ENCODE results near the gene STXBP1. TPM values are rescaled to one million over a fixed set of nuclear protein-coding genes. Genes with fewer than 3 reads are reported as not detected.

The STXBP1 gene
- total and polyA plus RNA-seq, 2 of the 8 experiments (the other 6 are each of a cell fraction or from before 2014, with no cell fraction given), result 11.5 to 60.9 TPM

- TF ChIP-seq CTCF (IDR thresholded peaks at IDR 0.05; ENCODE audit: control extremely low read depth in 1 of 3, insufficient read depth in 1 of 3, low read depth in 1 of 3, low read length in 3 of 3), result no peak
- TF ChIP-seq SP1 (IDR thresholded peaks at IDR 0.05; ENCODE audit: low read depth, low read length), result no peak
These were observed 21.3 kb downstream of the STXBP1 start (continued) for GRCh38 chr9:127633216-127633862.
